H9 (cell line): ENCODE measurements around the gene CYTL1. TPM values are rescaled to one million over a fixed set of nuclear protein-coding genes. Genes with fewer than 3 reads are reported as not detected.

ENCODE experiments used
- DNase-seq: peaks from one replicate; pipeline ENCODE4 v3.0.0-alpha.2; 2017
- H2AFZ ChIP-seq: one replicate; pipeline ENCODE4 v1.6.1; 2013; ENCODE audit warnings: mild to moderate bottlenecking, low read length, control low read depth, moderate library complexity
- H2AK5ac ChIP-seq: 2 replicates; pipeline ENCODE4 v1.6.1; 2013; ENCODE audit warnings: low read length, control low read depth, mixed read lengths; ENCODE audit not compliant: insufficient read length
- H2BK120ac ChIP-seq: one replicate; pipeline ENCODE4 v1.6.1; 2013; ENCODE audit warnings: low read depth, mild to moderate bottlenecking, low read length, control low read depth, inconsistent platforms; ENCODE audit not compliant: poor library complexity, severe bottlenecking
- H2BK12ac ChIP-seq: 2 replicates; pipeline ENCODE4 v1.6.1; 2013; ENCODE audit warnings: low read length, control low read depth, mixed read lengths, low read depth; ENCODE audit not compliant: insufficient read length
- H2BK15ac ChIP-seq: 2 replicates; pipeline ENCODE4 v1.6.1; 2013; ENCODE audit warnings: low read depth, low read length, control low read depth
- H2BK20ac ChIP-seq: one replicate; pipeline ENCODE4 v1.6.1; 2013; ENCODE audit warnings: low read depth, mild to moderate bottlenecking, low read length, control low read depth, inconsistent platforms; ENCODE audit not compliant: poor library complexity, severe bottlenecking
- H2BK5ac ChIP-seq: 2 replicates; pipeline ENCODE4 v1.6.1; 2013; ENCODE audit warnings: low read length, control low read depth, mixed read lengths; ENCODE audit not compliant: insufficient read length
- H3K14ac ChIP-seq: 2 replicates; pipeline ENCODE4 v1.6.1; 2013; ENCODE audit warnings: low read length, control low read depth; ENCODE audit not compliant: insufficient read depth
- H3K18ac ChIP-seq: 2 replicates; pipeline ENCODE4 v1.6.1; 2013; ENCODE audit warnings: low read depth, mild to moderate bottlenecking, mixed read lengths, low read length, control low read depth; ENCODE audit not compliant: insufficient read length
- H3K23ac ChIP-seq: 2 replicates; pipeline ENCODE4 v1.6.1; 2013; ENCODE audit warnings: low read length, control low read depth, mixed read lengths, low read depth; ENCODE audit not compliant: insufficient read length
- H3K23me2 ChIP-seq: 2 replicates; pipeline ENCODE4 v1.6.1; 2013; ENCODE audit warnings: low read depth, mild to moderate bottlenecking, mixed read lengths, low read length, control low read depth; ENCODE audit not compliant: insufficient read length, poor library complexity, severe bottlenecking
- H3K27ac ChIP-seq: 2 replicates; pipeline ENCODE4 v1.5.1; 2013; ENCODE audit warnings: low read length, control low read depth, mixed read lengths, low read depth; ENCODE audit not compliant: insufficient read length
- H3K27me3 ChIP-seq: 2 replicates; pipeline ENCODE4 v1.6.1; 2013; ENCODE audit warnings: low read length, control low read depth, inconsistent platforms; ENCODE audit not compliant: insufficient read depth
- H3K4ac ChIP-seq: 2 replicates; pipeline ENCODE4 v1.6.1; 2013; ENCODE audit warnings: low read depth, mild to moderate bottlenecking, control low read depth, inconsistent platforms, low read length, moderate library complexity
- H3K4me1 ChIP-seq: 2 replicates; pipeline ENCODE4 v1.6.1; 2013; ENCODE audit warnings: low read length, control low read depth, inconsistent platforms; ENCODE audit not compliant: insufficient read depth
- H3K4me2 ChIP-seq: 2 replicates; pipeline ENCODE4 v1.6.1; 2013; ENCODE audit warnings: low read length, control low read depth, mixed read lengths; ENCODE audit not compliant: insufficient read length, insufficient read depth
- H3K56ac ChIP-seq: 2 replicates; pipeline ENCODE4 v1.6.1; 2013; ENCODE audit warnings: low read depth, mild to moderate bottlenecking, mixed read lengths, low read length, control low read depth; ENCODE audit not compliant: insufficient read length
- H3K79me1 ChIP-seq: 2 replicates; pipeline ENCODE4 v1.6.1; 2013; ENCODE audit warnings: low read depth, mild to moderate bottlenecking, moderate library complexity, low read length, control low read depth, inconsistent platforms; ENCODE audit not compliant: insufficient read depth, poor library complexity, severe bottlenecking
- H3K79me2 ChIP-seq: 2 replicates; pipeline ENCODE4 v1.6.1; 2013; ENCODE audit warnings: low read length, control low read depth, inconsistent platforms; ENCODE audit not compliant: insufficient read depth
- H3K9ac ChIP-seq: 2 replicates; pipeline ENCODE4 v1.6.1; 2013; ENCODE audit warnings: low read length, control low read depth, mixed read lengths; ENCODE audit not compliant: insufficient read length; ENCODE audit errors: extremely low read depth
- H3K9me3 ChIP-seq: one replicate; pipeline ENCODE4 v1.6.1; 2013; ENCODE audit warnings: low read depth, low read length, inconsistent platforms; ENCODE audit not compliant: control insufficient read depth
- H3T11ph ChIP-seq: one replicate; pipeline ENCODE4 v1.6.1; 2013; ENCODE audit warnings: mild to moderate bottlenecking, low read length, control low read depth, inconsistent platforms
- H4K20me1 ChIP-seq: one replicate; pipeline ENCODE4 v1.6.1; 2013; ENCODE audit not compliant: control insufficient read depth, insufficient read length, insufficient read depth
- H4K5ac ChIP-seq: 2 replicates; pipeline ENCODE4 v1.6.1; 2013; ENCODE audit warnings: low read depth, mild to moderate bottlenecking, mixed read lengths, low read length, control low read depth; ENCODE audit not compliant: insufficient read length
- H4K8ac ChIP-seq: replicated peaks from 2 replicates; pipeline ENCODE4 v1.6.1; 2013; ENCODE audit warnings: low read length, control low read depth, mixed read lengths, low read depth; ENCODE audit not compliant: insufficient read length
- H4K91ac ChIP-seq: 2 replicates; pipeline ENCODE4 v1.6.1; 2013; ENCODE audit warnings: low read depth, mild to moderate bottlenecking, moderate library complexity, mixed read lengths, low read length, control low read depth; ENCODE audit not compliant: insufficient read length
- H3K27ac Mint-ChIP-seq, 3 experiments: 2 replicates in 2 of 3; 3 replicates in 1 of 3; pipeline ENCODE4 v1.8.0; 2020 to 2021; ENCODE audit warnings: mixed read lengths in 3 of 3, mild to moderate bottlenecking in 1 of 3, moderate library complexity in 1 of 3
- H3K27me3 Mint-ChIP-seq: 2 replicates; pipeline ENCODE4 v1.8.0; 2021; ENCODE audit warnings: low read depth, mild to moderate bottlenecking, moderate library complexity, mixed read lengths
- H3K36me3 Mint-ChIP-seq, 3 experiments: 2 replicates in 2 of 3; 3 replicates in 1 of 3; pipeline ENCODE4 v1.8.0; 2020 to 2021; ENCODE audit warnings: low read depth in 3 of 3, mixed read lengths in 3 of 3; ENCODE audit not compliant: insufficient read depth in 1 of 3
- H3K4me1 Mint-ChIP-seq, 2 experiments: 2 replicates each; pipeline ENCODE4 v1.8.0; 2020; ENCODE audit warnings: mixed read lengths in 2 of 2
- H3K4me3 Mint-ChIP-seq, 2 experiments: 2 replicates in 1 of 2; 3 replicates in 1 of 2; pipeline ENCODE4 v1.8.0; 2020 to 2021; ENCODE audit warnings: mild to moderate bottlenecking in 2 of 2, mixed read lengths in 2 of 2, moderate library complexity in 1 of 2
- H3K9me3 Mint-ChIP-seq, 2 experiments: 2 replicates in 1 of 2; 3 replicates in 1 of 2; pipeline ENCODE4 v1.8.0; 2020; ENCODE audit warnings: mild to moderate bottlenecking in 2 of 2, mixed read lengths in 2 of 2, moderate library complexity in 1 of 2
- total RNA-seq: library from RNA; stranded (reverse); gene quantifications from 2 replicates; pipeline ENCODE4 v1.2.1, GENCODE V29; 2021
- TF ChIP-seq, protein P1 (sequence below): fragments of 200-600 bp; sonication (generic); conservative IDR thresholded peaks from 3 replicates; pipeline ENCODE4 v1.8.0; 2021; ENCODE audit warnings: antibody characterized with exemption, mild to moderate bottlenecking

CYTL1 gene
- total RNA-seq, 1 experiment from 2014 or later: 1.7 TPM

DNA sequence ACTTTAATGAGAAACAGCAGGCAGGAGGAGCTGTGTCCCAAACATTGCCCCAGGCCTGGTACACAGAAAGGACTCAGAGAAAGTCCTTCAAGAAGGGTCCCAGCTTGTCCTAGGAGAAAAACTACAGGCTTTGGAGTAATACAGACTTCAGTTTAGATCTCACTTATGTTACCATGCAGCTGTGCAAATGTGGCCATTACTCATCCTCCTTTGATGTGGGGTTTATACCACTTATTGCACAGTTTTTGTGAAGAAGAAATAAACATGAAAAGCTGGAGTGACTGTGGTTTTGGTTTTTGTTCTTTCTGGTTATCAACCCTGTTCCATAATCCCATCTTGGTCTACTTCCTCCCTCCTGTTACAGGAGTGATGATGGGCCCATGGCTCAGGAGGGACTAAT lies 8.1 kb upstream of the CYTL1 start:
- Histone ChIP-seq H3K9ac (no peak overlapping the region), H3K9me3 (no peaks in the 10 kb centered on the region), H3K23me2 (no peaks in the 10 kb centered on the region), H3K14ac (no peak overlapping the region), H2AK5ac (no peak overlapping the region), H3T11ph (no peak overlapping the region), H3K27ac (no peak overlapping the region), H3K27me3 (0 out of 2 replicates have a peak, but pooled peaks cover 3% of the 10 kb centered on the region), H2BK20ac (no peak overlapping the region), H4K20me1 (no peaks in the 10 kb centered on the region), H2BK12ac (no peak overlapping the region), H4K5ac (no peak overlapping the region), H2BK120ac (no peak overlapping the region), H3K4ac (no peak overlapping the region), H3K4me1 (no peaks in the 10 kb centered on the region), H3K79me2 (no peaks in the 10 kb centered on the region), H3K4me2 (no peak overlapping the region), H2BK15ac (no peak overlapping the region), H2AFZ (no peak overlapping the region), H4K91ac (no peak overlapping the region), H3K18ac (no peak overlapping the region), H3K56ac (no peak overlapping the region), H3K79me1 (no peaks in the 10 kb centered on the region), H3K23ac (no peak overlapping the region), H4K8ac (no peak overlapping the region), H2BK5ac (no peak overlapping the region)
- TF ChIP-seq, protein P1, sequence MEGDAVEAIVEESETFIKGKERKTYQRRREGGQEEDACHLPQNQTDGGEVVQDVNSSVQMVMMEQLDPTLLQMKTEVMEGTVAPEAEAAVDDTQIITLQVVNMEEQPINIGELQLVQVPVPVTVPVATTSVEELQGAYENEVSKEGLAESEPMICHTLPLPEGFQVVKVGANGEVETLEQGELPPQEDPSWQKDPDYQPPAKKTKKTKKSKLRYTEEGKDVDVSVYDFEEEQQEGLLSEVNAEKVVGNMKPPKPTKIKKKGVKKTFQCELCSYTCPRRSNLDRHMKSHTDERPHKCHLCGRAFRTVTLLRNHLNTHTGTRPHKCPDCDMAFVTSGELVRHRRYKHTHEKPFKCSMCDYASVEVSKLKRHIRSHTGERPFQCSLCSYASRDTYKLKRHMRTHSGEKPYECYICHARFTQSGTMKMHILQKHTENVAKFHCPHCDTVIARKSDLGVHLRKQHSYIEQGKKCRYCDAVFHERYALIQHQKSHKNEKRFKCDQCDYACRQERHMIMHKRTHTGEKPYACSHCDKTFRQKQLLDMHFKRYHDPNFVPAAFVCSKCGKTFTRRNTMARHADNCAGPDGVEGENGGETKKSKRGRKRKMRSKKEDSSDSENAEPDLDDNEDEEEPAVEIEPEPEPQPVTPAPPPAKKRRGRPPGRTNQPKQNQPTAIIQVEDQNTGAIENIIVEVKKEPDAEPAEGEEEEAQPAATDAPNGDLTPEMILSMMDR: no peak
- no peak for DNase-seq
- Mint-ChIP-seq H3K9me3 (no peaks in the 10 kb centered on the region; a peak in 2 of 5 replicates), H3K27ac (no peak overlapping the region), H3K36me3 (no peaks in the 10 kb centered on the region), H3K27me3 (peaks cover 56% of the 10 kb centered on the region), H3K4me3 (no peak overlapping the region), H3K4me1 (peaks cover 0 to 9% of the 10 kb centered on the region in 2 experiments; a peak in 2 of 4 replicates)
